ENCODE data around the gene BBS9. TPM values are rescaled to one million over a fixed set of nuclear protein-coding genes. Genes with fewer than 3 reads are reported as not detected.

Gene BBS9
- 12.1 TPM for total RNA-seq
- polyA plus RNA-seq: 6.9 TPM
- long read RNA-seq, donor 1, partial matches to known transcripts: 0 of 1 reads
- long read RNA-seq, donor 1, other reads (novel, unspliced or antisense): 0 of 1 reads
- long read RNA-seq, donor 2: 0 reads
- long read RNA-seq, donor 3, partial matches to known transcripts: 0 of 2 reads
- long read RNA-seq, donor 3, other reads (novel, unspliced or antisense): 0 of 2 reads
- long read RNA-seq, donor 4: 0 reads
- long read RNA-seq, donor 5: 0 reads
- long read RNA-seq, donor 6, partial matches to known transcripts: 0 of 2 reads
- long read RNA-seq, donor 6, other reads (novel, unspliced or antisense): 0 of 2 reads
- long read RNA-seq, donor 7, partial matches to known transcripts: 0 of 1 reads
- long read RNA-seq, donor 7, other reads (novel, unspliced or antisense): 0 of 1 reads
- long read RNA-seq, donor 8: 0 reads
- long read RNA-seq, donor 9: 0 reads
- long read RNA-seq, donor 10, partial matches to known transcripts: 0 of 1 reads
- long read RNA-seq, donor 10, other reads (novel, unspliced or antisense): 0 of 1 reads

DNA sequence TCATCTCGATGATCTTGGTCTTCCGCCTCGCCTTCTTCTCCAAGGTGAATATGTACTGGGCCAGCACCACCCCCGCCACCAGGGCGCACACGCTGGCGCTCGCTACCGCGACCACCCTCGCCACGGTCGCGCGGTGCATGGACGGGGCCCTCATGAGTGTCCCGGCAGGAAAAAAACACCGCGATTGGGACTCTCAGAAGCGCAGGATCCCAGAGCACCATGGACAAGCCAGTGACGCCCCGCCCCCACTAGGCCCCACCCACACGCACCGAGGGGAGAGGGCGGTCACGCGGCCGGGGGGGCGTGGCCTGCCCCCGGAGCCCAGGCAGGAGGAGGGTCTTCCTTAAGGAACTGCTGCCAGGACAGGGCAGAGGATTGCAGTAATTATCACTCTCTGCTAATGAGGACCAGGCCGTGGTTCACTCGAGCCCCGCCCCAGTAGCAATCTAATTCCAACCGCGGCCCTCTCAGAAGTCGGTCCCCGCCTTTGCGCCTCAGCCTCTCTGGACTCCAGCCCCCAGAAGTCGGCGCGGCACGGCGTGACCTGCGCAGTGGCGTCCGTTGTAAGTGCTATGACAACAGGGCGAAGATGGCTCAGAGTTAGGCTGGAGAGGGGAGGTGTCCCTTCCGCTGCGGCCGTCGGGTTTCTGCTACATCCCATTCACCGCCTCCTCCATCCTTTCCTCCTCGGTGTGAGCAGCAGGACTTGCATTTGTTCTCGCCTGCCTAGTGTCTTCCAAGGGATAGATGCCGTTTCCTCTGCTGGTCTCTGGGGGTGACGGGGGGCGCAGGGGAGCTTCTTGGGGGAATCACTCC, at the start of gene BBS9:
Gene BBS9, plus strand, starts transcription at position 575 of the 816 bp plus-strand sequence. CDS start 16,689 bp downstream, outside the sequence.
- under 1% methylated on average over 57 of the region's 57 CpGs for WGBS
- H3K36me3 ChIP-seq (ENCODE audit: control insufficient read depth in 2 of 2, insufficient read depth in 2 of 2, low read length in 1 of 2): no peaks in the 10 kb centered on the region
- peak within 1 kb of the TSS; percentile 71 to 77 for H3K27ac ChIP-seq (ENCODE audit: low read depth in 1 of 2, low read length in 1 of 2)
- peak; percentile 77 to 95 (median 85) for DNase-seq (ENCODE audit: low read depth in 6 of 9, low spot score in 9 of 9)
- peak within 1 kb of the TSS; percentile 61 to 80 for H3K4me3 ChIP-seq (ENCODE audit: low read length in 2 of 2)
- H3K9me3 ChIP-seq (ENCODE audit: control insufficient read depth in 2 of 2, insufficient read depth in 1 of 2, low read length in 1 of 2): no peaks in the 10 kb centered on the region
- peaks cover 0 to 6% of the 10 kb centered on the region in 2 donors for H3K4me1 ChIP-seq (ENCODE audit: control insufficient read depth in 2 of 2, insufficient read depth in 2 of 2, low read length in 2 of 2)
- no peaks in the 10 kb centered on the region for H3K27me3 ChIP-seq (ENCODE audit: control insufficient read depth in 2 of 2, insufficient read depth in 1 of 2, low read length in 1 of 2)

DNA sequence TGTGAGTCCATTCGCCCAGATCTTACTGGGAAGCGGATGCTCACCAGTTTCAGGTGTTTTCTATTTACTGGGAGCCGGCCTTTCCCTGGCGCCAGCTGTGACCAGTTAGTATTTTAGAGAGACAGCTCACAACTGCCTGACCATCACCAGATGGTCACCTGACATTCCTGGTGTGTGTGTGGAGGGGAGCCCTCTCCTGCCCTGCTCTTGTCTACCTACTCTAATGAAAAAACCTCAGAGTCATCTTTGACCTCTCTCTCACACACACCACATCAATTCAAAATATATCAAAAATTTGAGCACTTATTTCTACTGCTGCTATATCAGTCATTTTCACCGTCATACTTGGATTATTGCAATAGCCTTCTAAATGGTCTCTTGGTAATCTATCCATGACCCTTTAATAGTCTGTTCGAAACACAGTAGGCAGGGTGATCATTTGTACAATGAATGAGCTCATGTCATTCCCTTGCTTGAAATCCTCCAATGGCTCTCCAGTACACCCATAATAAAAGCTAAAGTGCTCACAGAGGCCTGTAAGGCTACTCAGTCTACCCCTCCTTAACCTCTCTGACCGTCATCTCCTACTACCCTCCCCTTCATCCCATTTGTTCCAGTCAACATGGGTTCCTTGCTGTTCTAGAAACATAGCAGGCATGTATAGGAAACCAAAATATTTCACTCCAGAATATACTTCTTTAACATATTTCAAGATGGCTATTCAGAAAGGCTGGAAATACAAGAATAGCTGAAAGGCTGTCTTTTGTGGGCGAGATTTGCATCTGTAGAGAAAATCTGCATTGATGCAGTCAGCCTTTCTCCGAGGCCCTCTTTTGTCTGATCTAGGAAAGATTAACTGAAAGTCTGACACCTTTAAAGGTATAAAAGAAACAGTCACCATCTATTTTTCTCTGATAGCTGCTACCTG, 49.3 kb upstream of the BBS9 start:
- no peaks in the 10 kb centered on the region for H3K36me3 ChIP-seq (ENCODE audit: control insufficient read depth in 2 of 2, insufficient read depth in 2 of 2, low read length in 1 of 2)
- no peaks in the 10 kb centered on the region for H3K27me3 ChIP-seq (ENCODE audit: control insufficient read depth in 2 of 2, insufficient read depth in 1 of 2, low read length in 1 of 2)
- 95% methylated on average over 9 of the region's 9 CpGs for WGBS

DNA sequence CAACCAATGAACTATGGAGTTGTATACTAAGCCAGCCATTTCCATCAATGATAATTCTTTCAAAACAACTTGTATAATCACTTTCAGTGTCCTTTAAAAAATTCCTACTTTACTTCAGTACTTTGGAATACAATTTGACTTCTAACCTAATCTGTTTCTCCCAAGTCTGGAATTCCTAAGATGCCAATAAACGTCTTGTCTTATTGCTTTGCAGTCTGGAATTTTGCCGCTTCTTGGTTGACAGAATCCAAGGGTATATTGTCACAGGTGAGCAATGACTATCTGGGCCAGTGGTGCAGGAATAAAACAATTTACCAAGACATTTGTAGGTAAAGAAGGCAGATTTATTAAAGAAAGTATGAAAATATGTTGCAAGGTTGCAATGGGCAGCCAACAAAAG, 42.0 kb upstream of the BBS9 start:
- Histone ChIP-seq H3K36me3 (ENCODE audit: control insufficient read depth in 2 of 2, insufficient read depth in 2 of 2, low read length in 1 of 2) (no peaks in the 10 kb centered on the region), H3K4me1 (ENCODE audit: control insufficient read depth in 2 of 2, insufficient read depth in 2 of 2, low read length in 2 of 2) (no peaks in the 10 kb centered on the region), H3K9me3 (ENCODE audit: control insufficient read depth in 2 of 2, insufficient read depth in 1 of 2, low read length in 1 of 2) (no peaks in the 10 kb centered on the region), H3K4me3 (ENCODE audit: low read length in 2 of 2) (no peak overlapping the region), H3K27me3 (ENCODE audit: control insufficient read depth in 2 of 2, insufficient read depth in 1 of 2, low read length in 1 of 2) (no peaks in the 10 kb centered on the region), H3K27ac (ENCODE audit: low read depth in 1 of 2, low read length in 1 of 2) (no peak overlapping the region)
- no peak for DNase-seq (ENCODE audit: low read depth in 6 of 9, low spot score in 9 of 9)
- WGBS: 44% methylated on average over 2 of the region's 2 CpGs

More for the DNA sequence above, 49.3 kb upstream of the BBS9 start:
- H3K4me1 ChIP-seq (ENCODE audit: control insufficient read depth in 2 of 2, insufficient read depth in 2 of 2, low read length in 2 of 2): peaks cover 0 to 4% of the 10 kb centered on the region in 2 donors
- no peaks in the 10 kb centered on the region for H3K9me3 ChIP-seq (ENCODE audit: control insufficient read depth in 2 of 2, insufficient read depth in 1 of 2, low read length in 1 of 2)
- H3K4me3 ChIP-seq (ENCODE audit: low read length in 2 of 2): no peak overlapping the region
- DNase-seq (ENCODE audit: low read depth in 6 of 9, low spot score in 9 of 9): no peak
- no peak overlapping the region for H3K27ac ChIP-seq (ENCODE audit: low read depth in 1 of 2, low read length in 1 of 2)

DNA sequence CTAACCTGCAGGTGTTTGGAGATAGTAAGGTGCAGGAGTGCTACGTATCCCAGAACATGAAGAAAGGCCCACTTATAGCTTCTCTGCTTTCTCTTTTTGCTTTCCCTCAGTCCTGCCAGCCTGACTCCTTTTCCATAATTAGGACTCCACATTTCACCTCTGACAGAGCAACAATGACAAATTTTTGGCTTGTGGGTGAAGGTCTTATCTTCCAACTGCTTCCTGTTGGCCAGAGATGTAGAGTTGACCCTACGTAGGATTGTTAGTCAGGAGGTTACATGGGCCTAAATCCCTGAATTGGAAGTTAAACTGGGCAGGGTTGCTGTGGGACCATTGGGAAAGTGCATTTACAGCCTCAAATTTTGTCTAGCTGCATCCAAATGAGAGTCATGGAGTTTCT, 41.5 kb upstream of the BBS9 start:
- H3K27ac ChIP-seq (ENCODE audit: low read depth in 1 of 2, low read length in 1 of 2): no peak overlapping the region
- no peaks in the 10 kb centered on the region for H3K4me1 ChIP-seq (ENCODE audit: control insufficient read depth in 2 of 2, insufficient read depth in 2 of 2, low read length in 2 of 2)
- H3K4me3 ChIP-seq (ENCODE audit: low read length in 2 of 2): no peak overlapping the region
- H3K9me3 ChIP-seq (ENCODE audit: control insufficient read depth in 2 of 2, insufficient read depth in 1 of 2, low read length in 1 of 2): no peaks in the 10 kb centered on the region
- H3K36me3 ChIP-seq (ENCODE audit: control insufficient read depth in 2 of 2, insufficient read depth in 2 of 2, low read length in 1 of 2): peaks cover 0 to under 1% of the 10 kb centered on the region in 2 donors
- no peaks in the 10 kb centered on the region for H3K27me3 ChIP-seq (ENCODE audit: control insufficient read depth in 2 of 2, insufficient read depth in 1 of 2, low read length in 1 of 2)
- DNase-seq (ENCODE audit: low read depth in 6 of 9, low spot score in 9 of 9): no peak
- WGBS: 99% methylated on average over 2 of the region's 2 CpGs

DNA sequence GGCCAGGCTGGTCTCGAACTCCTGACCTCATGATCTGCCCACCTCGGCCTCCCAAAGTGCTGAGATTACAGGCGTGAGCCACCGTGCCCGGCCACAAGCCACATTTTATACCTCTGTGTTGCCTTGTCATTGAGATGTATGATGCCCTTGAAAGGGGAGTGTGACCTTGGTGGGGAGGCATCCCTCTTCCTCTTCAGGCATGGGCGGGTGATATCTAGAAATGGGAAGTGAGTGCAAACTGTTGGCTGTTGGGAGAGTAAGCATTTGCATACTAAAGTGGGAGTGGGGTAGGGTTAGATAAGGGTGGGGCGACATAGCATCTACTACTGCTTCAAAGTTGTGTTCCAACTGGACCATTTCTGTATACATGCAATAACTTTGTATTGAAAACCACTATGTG, 40.2 kb upstream of the BBS9 start:
- H3K4me1 ChIP-seq (ENCODE audit: control insufficient read depth in 2 of 2, insufficient read depth in 2 of 2, low read length in 2 of 2): no peaks in the 10 kb centered on the region
- no peaks in the 10 kb centered on the region for H3K9me3 ChIP-seq (ENCODE audit: control insufficient read depth in 2 of 2, insufficient read depth in 1 of 2, low read length in 1 of 2)
- no peak for DNase-seq (ENCODE audit: low read depth in 6 of 9, low spot score in 9 of 9)
- 96% methylated on average over 7 of the region's 7 CpGs for WGBS
- H3K27ac ChIP-seq (ENCODE audit: low read depth in 1 of 2, low read length in 1 of 2): no peak overlapping the region
- no peak overlapping the region for H3K4me3 ChIP-seq (ENCODE audit: low read length in 2 of 2)
- no peaks in the 10 kb centered on the region for H3K27me3 ChIP-seq (ENCODE audit: control insufficient read depth in 2 of 2, insufficient read depth in 1 of 2, low read length in 1 of 2)
- peaks cover 8 to 10% of the 10 kb centered on the region in 2 donors for H3K36me3 ChIP-seq (ENCODE audit: control insufficient read depth in 2 of 2, insufficient read depth in 2 of 2, low read length in 1 of 2)

DNA sequence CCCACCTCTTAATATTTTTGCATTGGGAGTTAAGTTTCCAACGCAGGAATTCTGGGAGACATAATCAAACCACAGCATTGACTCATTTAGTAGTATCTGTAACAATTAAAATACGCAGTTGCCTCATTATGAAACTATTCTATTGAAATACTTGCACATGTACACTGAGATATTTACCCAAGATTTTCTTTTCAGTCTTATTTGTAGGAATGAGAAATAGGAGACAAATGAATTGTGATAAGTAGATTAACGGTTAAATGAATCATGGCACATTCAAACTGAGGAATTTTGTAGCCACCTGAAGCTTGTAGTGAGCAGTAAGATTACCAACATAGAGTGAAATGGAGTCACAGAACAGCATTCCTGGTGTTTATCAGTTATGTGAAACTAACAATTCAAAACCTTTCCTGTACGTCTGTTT, 38.2 kb upstream of the BBS9 start:
- no peak for DNase-seq (ENCODE audit: low read depth in 6 of 9, low spot score in 9 of 9)
- H3K27me3 ChIP-seq (ENCODE audit: control insufficient read depth in 2 of 2, insufficient read depth in 1 of 2, low read length in 1 of 2): no peaks in the 10 kb centered on the region
- WGBS: 95% methylated on average over 4 of the region's 4 CpGs
- no peak overlapping the region for H3K4me3 ChIP-seq (ENCODE audit: low read length in 2 of 2)
- peaks cover 16 to 18% of the 10 kb centered on the region in 2 donors for H3K36me3 ChIP-seq (ENCODE audit: control insufficient read depth in 2 of 2, insufficient read depth in 2 of 2, low read length in 1 of 2)
- no peaks in the 10 kb centered on the region for H3K9me3 ChIP-seq (ENCODE audit: control insufficient read depth in 2 of 2, insufficient read depth in 1 of 2, low read length in 1 of 2)
- H3K4me1 ChIP-seq (ENCODE audit: control insufficient read depth in 2 of 2, insufficient read depth in 2 of 2, low read length in 2 of 2): no peaks in the 10 kb centered on the region
- no peak overlapping the region for H3K27ac ChIP-seq (ENCODE audit: low read depth in 1 of 2, low read length in 1 of 2)

DNA sequence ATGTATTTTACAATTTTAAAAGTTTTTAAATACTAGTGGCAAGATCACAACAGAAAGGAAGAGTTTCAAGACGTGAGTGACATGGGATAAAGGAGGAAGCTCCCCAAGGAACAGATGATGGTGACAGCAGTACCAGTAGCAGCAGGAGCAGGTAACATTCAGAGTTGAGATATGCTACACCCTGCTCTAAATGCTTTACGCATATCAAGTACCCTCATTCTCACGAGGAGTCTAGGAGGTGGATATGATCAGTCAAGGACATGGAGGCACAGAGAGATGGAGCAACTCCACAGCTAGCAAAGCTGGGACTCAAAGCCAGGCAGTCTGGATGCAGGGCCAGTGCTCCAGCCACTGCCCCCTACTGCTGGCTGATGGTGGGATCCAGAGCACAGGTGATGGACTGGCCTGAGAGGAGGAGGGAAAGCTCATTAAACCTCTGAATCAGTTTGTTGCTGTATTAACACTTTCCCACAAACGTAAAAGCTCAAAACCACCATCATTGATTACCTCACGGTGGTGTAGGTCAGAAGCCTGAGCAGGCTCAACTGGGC, 37.6 kb upstream of the BBS9 start:
- Histone ChIP-seq H3K27me3 (ENCODE audit: control insufficient read depth in 2 of 2, insufficient read depth in 1 of 2, low read length in 1 of 2) (no peaks in the 10 kb centered on the region), H3K4me3 (ENCODE audit: low read length in 2 of 2) (no peak overlapping the region), H3K27ac (ENCODE audit: low read depth in 1 of 2, low read length in 1 of 2) (no peak overlapping the region), H3K36me3 (ENCODE audit: control insufficient read depth in 2 of 2, insufficient read depth in 2 of 2, low read length in 1 of 2) (peaks cover 20 to 23% of the 10 kb centered on the region in 2 donors), H3K9me3 (ENCODE audit: control insufficient read depth in 2 of 2, insufficient read depth in 1 of 2, low read length in 1 of 2) (no peaks in the 10 kb centered on the region), H3K4me1 (ENCODE audit: control insufficient read depth in 2 of 2, insufficient read depth in 2 of 2, low read length in 2 of 2) (no peaks in the 10 kb centered on the region)
- WGBS: 95% methylated on average over 5 of the region's 5 CpGs
- no peak for DNase-seq (ENCODE audit: low read depth in 6 of 9, low spot score in 9 of 9)

DNA sequence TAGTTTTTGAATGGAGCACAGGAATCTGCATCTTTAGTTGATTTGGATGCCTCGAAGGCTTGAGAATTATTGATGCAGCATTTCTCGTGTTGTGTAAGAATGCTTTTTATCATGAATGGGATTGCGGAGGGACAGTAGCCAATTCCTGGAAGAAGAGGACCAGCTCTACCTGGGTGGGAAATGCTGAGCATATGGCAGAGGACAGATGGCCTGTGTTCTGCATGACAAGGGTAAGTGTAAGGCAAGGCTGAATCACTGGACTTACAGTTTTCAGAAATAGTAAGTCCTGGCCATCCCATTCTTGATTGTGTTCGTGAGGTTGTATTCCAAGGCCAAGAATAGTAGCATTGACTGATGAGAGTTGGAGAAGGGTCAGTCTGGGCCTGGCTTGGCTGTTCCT, 36.1 kb upstream of the BBS9 start:
- H3K27ac ChIP-seq (ENCODE audit: low read depth in 1 of 2, low read length in 1 of 2): no peak overlapping the region
- DNase-seq (ENCODE audit: low read depth in 6 of 9, low spot score in 9 of 9): no peak
- H3K4me3 ChIP-seq (ENCODE audit: low read length in 2 of 2): no peak overlapping the region
- no peaks in the 10 kb centered on the region for H3K4me1 ChIP-seq (ENCODE audit: control insufficient read depth in 2 of 2, insufficient read depth in 2 of 2, low read length in 2 of 2)
- H3K27me3 ChIP-seq (ENCODE audit: control insufficient read depth in 2 of 2, insufficient read depth in 1 of 2, low read length in 1 of 2): no peaks in the 10 kb centered on the region
- peaks cover 28 to 38% of the 10 kb centered on the region in 2 donors for H3K36me3 ChIP-seq (ENCODE audit: control insufficient read depth in 2 of 2, insufficient read depth in 2 of 2, low read length in 1 of 2)
- H3K9me3 ChIP-seq (ENCODE audit: control insufficient read depth in 2 of 2, insufficient read depth in 1 of 2, low read length in 1 of 2): no peaks in the 10 kb centered on the region
- 98% methylated on average over 4 of the region's 4 CpGs for WGBS

All from thymus (tissue), 14 donors.